ENCODE results near the gene VASN. TPM values are rescaled to one million over a fixed set of nuclear protein-coding genes. Genes with fewer than 3 reads are reported as not detected.
A peak's percentile ranks its signal among the peaks of the same experiment; 100 is the strongest.

VASN gene
- polyA plus RNA-seq, 1 experiment = 19.1 TPM

DNA sequence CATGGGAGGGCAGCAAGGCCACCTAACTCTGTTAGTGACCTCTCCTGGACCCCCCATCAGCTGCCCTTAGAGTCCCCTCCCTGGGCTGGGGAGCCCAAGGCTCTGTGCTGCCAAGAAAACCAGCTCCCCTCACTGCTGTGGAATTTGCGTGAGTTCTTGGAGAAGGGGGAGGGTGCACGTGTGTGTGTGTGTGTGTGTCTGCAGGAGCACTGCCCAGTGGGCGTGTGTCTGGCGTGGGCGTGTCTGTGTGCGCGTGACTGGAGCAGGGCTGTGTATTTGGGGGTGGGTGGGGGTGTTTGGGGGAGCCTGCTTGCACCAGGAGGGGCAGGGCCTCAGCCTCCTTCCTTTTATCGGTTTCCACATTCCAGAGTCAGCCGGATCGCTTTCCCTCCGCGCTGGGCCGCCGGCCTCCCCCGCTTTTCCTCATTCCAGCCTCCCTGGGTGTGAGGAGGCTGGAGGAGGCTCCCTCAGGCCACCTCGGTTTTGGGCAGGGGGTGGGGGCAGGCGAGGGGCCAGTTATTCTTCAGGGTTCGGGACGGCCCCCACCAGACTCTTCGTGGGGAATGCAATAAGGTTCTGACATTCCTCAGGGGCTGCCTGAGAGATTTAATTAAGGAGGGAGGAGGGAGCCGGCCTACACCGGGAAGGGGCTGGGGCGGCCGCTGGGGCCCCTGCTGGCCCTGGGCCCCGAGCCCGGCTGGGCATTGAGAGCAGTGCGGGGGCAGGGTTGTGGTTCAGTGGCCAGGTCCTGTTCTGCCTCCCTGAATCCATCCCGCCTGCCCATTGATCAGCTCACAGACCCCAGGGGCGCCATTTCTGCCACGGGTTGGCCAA lies 2.5 kb downstream of the VASN start:
- peak; percentile 93 for DNase-seq (ENCODE audit: low read depth, low spot score)
- Histone ChIP-seq H3K9me3 (ENCODE audit: control insufficient read depth, insufficient read depth, low read length) (no peaks in the 10 kb centered on the region; the same call in 1 of the 2 replicates), H3K27me3 (ENCODE audit: control insufficient read depth, insufficient read depth, low read length) (no peaks in the 10 kb centered on the region), H3K27ac (ENCODE audit: low read depth, low read length) (peak overlapping the region; percentile 96), H3K4me3 (ENCODE audit: low read depth, low read length) (peak overlapping the region; percentile 97)
- ChIA-PET CTCF (interaction anchor here (0.9 to 9.1 kb wide), 3 partner anchors 15 to 85 kb away, joined by 3 to 55 read pairs (median 5); no protein-coding TSS in a partner anchor), POLR2A (interaction anchor here (0.6 to 4.3 kb wide), 15 partner anchors 7 to 106 kb away, joined by 3 to 34 read pairs (median 4); partner anchors contain the start of genes PAM16 and TFAP4)
- TF ChIP-seq, protein P1, sequence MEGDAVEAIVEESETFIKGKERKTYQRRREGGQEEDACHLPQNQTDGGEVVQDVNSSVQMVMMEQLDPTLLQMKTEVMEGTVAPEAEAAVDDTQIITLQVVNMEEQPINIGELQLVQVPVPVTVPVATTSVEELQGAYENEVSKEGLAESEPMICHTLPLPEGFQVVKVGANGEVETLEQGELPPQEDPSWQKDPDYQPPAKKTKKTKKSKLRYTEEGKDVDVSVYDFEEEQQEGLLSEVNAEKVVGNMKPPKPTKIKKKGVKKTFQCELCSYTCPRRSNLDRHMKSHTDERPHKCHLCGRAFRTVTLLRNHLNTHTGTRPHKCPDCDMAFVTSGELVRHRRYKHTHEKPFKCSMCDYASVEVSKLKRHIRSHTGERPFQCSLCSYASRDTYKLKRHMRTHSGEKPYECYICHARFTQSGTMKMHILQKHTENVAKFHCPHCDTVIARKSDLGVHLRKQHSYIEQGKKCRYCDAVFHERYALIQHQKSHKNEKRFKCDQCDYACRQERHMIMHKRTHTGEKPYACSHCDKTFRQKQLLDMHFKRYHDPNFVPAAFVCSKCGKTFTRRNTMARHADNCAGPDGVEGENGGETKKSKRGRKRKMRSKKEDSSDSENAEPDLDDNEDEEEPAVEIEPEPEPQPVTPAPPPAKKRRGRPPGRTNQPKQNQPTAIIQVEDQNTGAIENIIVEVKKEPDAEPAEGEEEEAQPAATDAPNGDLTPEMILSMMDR (IDR thresholded peaks at IDR 0.05; ENCODE audit: low read depth, low read length) = no peak

DNA sequence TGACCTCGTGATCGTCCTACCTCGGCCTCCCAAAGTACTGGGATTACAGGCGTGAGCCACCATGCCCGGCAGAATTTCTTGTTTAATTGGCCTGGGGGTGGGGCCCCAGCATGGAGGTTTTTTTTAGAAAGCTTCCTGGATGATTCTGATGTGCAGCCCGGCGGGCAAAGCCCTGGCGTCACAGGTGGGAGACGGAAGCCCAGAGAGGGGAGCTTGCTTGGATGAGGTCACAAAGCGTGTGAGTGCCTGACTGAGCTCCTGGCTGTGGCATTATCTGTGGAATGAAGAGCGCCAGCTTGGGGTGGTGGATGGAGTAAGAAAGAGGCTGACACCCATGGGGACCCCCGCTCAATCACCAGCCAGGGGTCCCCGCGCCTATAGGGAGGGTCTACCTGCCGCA lies 4.1 kb downstream of the VASN start:
- no peaks in the 10 kb centered on the region for H3K27me3 ChIP-seq (ENCODE audit: control insufficient read depth, insufficient read depth, low read length)
- ChIA-PET CTCF (interaction anchor here (9.1 kb wide), 1 partner anchor 27 kb away, joined by 55 read pairs; no protein-coding TSS in a partner anchor), POLR2A (interaction anchor here (0.5 to 4.3 kb wide), 4 partner anchors 14 to 23 kb away, joined by 3 to 34 read pairs (median 4); no protein-coding TSS in a partner anchor)
- TF ChIP-seq, protein P1 (IDR thresholded peaks at IDR 0.05; ENCODE audit: low read depth, low read length) = no peak
- H3K27ac ChIP-seq (ENCODE audit: low read depth, low read length) = peak overlapping the region; percentile 87
- DNase-seq (ENCODE audit: low read depth, low spot score) = no peak
- peak overlapping the region; percentile 48 for H3K4me3 ChIP-seq (ENCODE audit: low read depth, low read length)
- no peaks in the 10 kb centered on the region; the same call in 1 of the 2 replicates for H3K9me3 ChIP-seq (ENCODE audit: control insufficient read depth, insufficient read depth, low read length)

DNA sequence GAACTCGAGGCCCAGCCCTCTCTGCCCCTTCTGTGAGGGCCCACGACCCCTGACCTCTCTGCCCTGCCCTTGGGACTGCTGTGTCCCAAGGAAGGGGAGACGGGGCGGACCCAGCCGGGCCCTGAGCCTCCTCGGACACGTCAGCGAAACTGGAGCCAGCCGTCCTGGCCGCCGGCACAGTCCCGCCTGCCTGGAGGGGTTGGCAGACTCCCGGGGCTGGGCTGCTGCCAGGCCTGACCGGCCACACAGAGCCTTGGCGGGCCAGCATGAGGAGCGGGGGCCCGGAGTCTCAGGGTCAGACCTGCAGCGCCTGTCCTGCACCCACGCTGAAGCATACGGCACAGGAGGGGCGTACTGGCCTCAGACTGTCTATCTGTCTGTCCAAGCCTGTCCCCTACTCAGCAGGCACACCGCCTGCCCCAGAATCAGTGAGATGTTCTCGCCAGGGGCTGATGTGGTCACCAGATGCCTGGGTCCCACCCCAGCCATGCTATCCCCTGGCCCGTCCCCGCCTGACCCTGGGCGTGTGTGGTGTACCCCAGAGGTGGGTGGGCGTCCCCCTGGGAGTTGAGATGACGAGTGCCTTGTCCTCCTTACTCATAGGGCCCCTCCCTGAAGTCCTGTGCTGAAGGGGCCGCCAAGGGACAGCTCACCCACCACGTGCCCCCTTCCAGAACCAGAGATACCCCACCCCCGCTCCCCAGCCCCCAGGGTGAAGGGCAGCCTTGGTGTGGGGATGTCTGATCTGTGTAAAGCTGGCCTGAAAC lies 4.7 kb downstream of the VASN start:
- Histone ChIP-seq H3K4me3 (ENCODE audit: low read depth, low read length) (peak overlapping the region; percentile 48), H3K27ac (ENCODE audit: low read depth, low read length) (peak overlapping the region; percentile 87), H3K27me3 (ENCODE audit: control insufficient read depth, insufficient read depth, low read length) (no peaks in the 10 kb centered on the region), H3K9me3 (ENCODE audit: control insufficient read depth, insufficient read depth, low read length) (peaks cover 4% of the 10 kb centered on the region; the same call in 1 of the 2 replicates)
- CTCF ChIA-PET = interaction anchor here (3.2 to 9.1 kb wide), 2 partner anchors 17 to 27 kb away, joined by 9 to 55 read pairs; no protein-coding TSS in a partner anchor
- POLR2A ChIA-PET = interaction anchor here (0.5 to 4.3 kb wide), 3 partner anchors 13 to 20 kb away, joined by 3 to 34 read pairs (median 4); no protein-coding TSS in a partner anchor
- TF ChIP-seq, protein P1 (IDR thresholded peaks at IDR 0.05; ENCODE audit: low read depth, low read length) = no peak
- DNase-seq (ENCODE audit: low read depth, low spot score) = peak; percentile 57

DNA sequence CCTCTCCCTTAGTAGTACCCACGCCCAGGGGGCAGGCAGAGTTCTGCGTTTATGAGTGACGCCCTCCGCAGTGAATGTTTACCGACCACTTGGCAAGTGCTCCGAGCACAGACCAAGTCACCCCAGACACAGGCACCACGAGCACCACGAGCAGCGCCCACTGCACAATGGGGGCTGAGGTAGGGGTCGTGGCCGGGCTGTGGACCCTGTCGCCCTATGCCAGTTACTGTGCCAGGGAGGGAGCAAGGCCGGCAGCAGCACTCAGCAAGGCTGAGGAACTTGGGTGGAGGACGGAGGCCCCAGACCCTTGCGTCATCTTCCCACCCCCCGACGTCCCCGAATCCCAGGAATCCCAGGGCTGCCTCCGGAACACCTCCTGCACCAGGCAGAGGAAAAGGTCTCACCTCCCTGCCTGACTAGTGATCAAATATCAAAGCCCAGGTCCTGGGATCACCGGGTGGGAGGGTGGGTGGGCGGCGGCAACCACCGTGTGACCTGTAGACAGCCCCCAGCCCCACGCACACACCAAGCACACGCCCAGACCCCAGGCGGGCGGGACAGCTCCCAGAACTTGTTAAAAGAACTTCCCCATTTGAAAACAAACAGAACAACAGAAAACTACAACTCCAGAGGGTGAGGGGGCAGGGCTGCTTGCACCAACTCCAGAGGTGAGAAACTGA lies 5.4 kb downstream of the VASN start:
- POLR2A ChIA-PET = interaction anchor here (1.5 to 4.3 kb wide), 2 partner anchors 11 to 15 kb away, joined by 4 to 34 read pairs; no protein-coding TSS in a partner anchor
- H3K4me3 ChIP-seq (ENCODE audit: low read depth, low read length) = peak overlapping the region; percentile 48; the same call in 1 of the 2 replicates
- TF ChIP-seq, protein P1 (IDR thresholded peaks at IDR 0.05; ENCODE audit: low read depth, low read length) = no peak
- CTCF ChIA-PET = interaction anchor here (1.0 to 9.1 kb wide), 3 partner anchors 17 to 176 kb away, joined by 3 to 55 read pairs (median 9); no protein-coding TSS in a partner anchor
- peaks cover 4% of the 10 kb centered on the region; the same call in 1 of the 2 replicates for H3K9me3 ChIP-seq (ENCODE audit: control insufficient read depth, insufficient read depth, low read length)
- no peak for DNase-seq (ENCODE audit: low read depth, low spot score)
- H3K27ac ChIP-seq (ENCODE audit: low read depth, low read length) = peak overlapping the region; percentile 21
- no peaks in the 10 kb centered on the region for H3K27me3 ChIP-seq (ENCODE audit: control insufficient read depth, insufficient read depth, low read length)
